ENCODE results near the gene ADCY1.

Gene ADCY1

DNA sequence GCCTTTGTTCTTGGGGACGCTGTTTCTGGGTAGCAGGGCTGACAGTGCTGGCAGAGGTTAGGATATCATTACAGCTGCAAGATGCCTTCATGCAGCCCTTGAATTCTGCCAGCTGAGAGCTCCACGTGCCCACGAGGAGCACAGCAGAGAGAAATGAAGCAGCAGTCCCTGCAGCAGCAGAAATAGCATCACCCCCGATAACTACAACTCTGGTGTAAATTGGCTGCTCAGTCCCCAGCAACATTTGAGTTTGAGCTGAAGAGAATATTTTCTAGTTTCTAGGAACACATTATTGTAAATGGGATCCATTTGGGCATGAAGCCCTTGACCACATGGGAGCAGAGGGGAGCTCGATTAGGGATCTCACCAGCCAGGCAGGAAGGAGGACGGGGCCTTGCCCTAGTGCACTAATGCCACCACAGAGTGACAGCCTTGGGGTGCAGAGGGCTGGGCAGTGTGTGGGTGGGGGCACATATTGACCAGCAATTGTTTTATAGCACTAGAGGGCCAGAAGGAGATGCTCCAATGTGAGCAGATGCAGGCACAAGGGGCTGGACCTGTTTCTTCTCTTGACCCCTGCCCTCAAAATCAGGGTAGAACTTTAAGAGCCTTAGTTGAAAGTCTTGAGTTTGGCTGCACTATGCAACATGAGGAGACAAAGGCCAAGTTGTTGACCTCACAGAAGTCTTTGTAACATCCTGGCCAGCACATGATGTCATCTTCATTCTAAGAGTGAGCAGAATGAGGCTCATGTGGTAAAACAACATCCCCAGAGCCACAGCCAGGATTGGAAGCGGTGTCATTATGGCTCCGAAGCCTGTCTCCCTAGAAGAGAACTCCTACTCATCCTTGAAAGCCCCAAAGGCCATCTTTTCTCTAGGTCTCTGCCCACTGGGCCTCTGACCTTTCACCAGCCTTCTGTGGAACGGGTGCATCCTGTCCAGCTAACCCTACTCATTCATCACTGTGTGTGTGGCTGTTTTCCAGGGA, 52.6 kb downstream of the ADCY1 start:
- no peak for DNase-seq

DNA sequence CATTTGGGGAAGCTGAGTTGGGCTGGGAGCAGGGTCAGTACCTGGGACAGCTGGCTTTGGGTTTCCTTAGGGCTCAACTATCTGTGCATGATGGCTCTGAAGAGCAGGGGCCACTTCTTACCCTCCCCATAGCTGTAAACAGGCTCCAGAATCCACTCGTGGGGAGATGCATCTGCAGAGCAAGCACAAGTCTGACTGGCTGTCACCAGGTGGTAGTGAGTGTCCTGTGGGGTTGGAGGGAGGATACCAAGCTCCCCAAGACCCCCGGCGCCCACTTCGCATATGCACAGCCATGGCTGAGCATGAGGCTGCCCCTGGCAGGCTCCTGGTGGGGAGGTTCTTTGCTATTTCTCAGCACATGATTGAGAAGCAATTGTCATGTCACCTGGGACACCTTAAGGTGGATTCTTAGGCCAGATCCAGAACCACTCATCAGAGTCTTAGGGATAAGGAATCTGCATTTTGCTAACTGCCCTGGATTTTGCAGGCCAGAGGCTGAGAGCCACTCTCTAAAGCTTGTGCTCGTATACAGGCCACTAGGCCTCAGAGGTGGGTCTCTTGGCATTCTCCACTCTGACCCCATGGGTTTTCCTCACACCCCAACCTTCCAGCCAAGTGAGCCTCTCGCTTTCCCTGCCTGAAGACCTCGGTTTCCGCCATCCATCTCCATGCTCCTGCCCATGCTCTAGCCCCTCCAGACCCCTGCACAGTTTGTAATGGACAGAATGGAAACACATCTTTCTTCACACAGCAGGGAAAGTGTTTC, 53.7 kb downstream of the ADCY1 start:
- no peak for DNase-seq

DNA sequence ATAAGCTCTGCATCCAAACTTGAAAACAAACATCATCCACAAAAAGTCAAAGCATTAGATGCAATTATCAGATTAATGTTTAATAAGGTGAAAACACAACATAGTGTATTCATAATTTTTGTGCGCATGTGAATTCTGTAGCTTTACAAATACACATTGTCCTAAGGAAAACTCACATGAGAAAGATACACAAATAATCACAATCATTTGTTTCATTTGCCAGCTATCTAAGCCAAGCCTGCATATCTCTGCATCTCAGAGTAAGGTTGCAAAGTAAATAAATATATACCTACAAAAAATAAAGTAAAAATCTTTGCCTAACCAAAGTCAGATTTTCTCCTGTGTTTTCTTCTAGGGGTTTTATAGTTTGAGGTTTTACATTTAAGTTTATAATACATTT, 57.4 kb downstream of the ADCY1 start:
- no peak for DNase-seq

DNA sequence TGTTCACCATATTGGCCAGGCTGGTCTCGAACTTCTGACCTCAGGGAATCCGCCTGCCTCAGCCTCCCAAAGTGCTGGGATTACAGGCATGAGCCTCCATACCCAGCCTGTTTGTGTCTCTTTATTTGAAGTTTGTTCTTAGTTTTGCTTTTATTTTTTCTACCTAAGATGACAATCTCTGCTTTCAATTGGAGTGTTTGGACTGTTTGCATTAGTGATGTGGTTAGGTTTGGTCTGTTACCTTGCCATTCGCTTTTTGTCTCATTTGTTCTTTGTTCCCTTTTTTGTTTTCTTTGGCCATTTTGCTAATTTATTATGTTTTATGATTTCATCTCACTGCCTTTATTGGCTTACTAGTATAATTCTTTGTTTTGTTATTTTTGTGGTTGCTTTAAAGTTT, 62.6 kb downstream of the ADCY1 start:
- no peak for DNase-seq

DNA sequence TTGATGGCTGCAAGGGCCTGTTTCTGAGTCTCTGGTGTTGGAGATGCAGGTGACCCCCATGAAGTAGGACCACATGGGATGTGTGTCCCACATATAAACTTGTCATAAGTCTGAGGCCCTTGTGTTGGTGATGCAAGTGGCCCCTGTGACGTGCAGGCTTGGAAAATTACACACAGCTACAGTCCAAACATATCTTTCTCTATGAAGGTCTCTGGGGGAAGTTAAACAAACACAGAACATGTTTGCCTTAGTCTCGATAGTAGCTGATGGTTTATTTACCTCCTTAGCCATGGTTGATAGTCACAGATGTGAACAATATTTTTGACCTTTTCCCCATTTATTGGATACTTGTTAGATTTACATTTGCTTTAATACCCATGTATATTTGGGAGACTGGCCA, 64.7 kb downstream of the ADCY1 start:
- DNase-seq = no peak

DNA sequence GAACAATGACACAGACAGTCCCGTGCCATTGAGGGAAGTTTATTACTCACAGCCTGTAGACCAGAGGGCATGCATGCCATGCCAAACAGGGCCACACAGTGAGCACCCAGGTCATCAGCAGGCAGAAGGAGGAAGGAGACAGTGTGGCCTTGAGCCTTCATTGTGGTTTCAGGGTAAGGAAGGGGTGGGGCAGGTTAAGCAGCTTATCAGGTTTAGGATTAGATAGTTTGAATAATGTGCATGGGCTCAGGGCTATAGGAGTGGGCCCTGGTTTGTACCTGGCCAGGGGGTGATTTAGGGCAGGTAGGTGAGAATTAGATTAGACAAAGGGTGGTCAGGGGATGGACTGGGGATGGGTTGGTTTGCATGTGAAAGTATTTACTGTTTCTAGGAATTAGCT, 67.9 kb downstream of the ADCY1 start:
- no peak for DNase-seq

DNA sequence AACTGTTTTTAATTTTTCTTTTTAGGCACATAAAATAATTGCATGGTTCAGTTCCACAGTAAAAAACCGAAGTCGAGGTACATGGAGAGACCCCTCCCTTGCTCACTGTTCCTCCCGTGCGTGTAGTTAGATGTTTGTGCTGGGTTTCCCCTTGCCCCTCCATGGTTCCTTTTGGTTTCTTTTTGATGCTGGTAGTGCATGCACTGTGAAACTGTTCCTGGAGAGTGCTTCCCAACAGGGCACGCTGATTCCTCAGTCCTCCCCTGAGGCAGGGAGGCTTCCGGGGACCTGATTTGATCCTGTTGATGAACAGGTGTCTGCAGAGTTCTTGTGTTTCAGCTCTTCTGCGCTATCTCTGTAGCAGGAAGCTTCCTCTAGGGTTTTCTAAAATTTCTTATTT, 69.5 kb downstream of the ADCY1 start:
- no peak for DNase-seq

DNA sequence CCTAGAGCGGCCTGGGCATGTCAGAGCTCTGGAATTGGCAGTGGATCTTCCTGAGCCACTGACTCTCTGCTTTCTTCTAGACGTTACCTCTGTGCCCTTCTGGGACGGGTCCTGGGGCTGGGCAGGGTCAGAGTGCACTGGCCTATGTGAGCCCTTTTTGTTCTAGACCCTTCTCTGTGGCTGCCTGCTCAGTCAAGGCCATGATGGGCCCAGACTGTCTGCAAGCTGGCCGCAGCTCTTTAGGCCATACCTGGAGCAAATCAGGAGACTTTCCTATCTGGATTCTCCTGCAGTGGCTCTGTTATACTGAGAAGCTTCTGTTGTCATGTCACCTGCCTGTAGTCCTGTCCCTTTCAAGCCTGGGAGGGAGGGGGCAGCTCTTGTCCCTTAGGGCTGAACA, 70.1 kb downstream of the ADCY1 start:
- no peak for DNase-seq

DNA sequence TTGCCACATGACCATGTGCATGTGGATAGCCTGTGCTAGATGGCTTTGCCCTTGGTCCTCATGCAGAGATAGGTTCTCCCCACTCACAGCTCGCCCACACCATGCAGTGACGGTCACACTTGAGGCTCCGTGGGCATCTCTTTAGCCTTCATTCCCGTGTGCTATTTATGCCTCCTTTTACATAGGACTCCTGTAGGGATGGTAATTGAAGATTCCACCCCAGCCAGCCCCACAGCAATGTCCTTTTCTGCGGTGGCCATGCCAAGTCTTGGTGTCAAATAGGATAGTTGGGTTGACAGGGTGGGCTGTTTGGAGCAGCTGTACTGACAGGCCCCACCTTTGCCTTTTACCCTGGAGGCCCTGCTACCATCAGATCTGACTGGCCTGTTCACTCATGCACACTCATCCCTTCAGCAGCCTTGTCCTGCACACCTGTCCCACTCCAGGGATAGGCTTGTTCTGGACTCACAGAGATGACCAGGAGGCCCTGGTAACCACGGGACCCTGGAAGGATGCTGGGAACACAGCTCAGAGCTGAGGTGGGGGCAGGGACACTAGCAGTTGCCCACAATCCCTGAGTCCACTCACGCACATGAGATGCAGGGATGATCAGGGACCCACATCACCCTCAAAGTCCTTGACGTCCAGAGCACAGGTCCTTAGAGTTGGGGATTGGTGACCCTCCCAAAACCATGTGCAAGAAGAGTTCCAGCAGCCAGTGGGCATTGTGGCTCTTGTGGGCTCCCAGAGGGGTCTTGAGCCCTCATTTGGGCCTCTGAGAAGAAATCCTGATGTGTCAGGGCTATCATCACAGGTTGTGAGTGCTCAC, 71.2 kb downstream of the ADCY1 start:
- no peak for DNase-seq

DNA sequence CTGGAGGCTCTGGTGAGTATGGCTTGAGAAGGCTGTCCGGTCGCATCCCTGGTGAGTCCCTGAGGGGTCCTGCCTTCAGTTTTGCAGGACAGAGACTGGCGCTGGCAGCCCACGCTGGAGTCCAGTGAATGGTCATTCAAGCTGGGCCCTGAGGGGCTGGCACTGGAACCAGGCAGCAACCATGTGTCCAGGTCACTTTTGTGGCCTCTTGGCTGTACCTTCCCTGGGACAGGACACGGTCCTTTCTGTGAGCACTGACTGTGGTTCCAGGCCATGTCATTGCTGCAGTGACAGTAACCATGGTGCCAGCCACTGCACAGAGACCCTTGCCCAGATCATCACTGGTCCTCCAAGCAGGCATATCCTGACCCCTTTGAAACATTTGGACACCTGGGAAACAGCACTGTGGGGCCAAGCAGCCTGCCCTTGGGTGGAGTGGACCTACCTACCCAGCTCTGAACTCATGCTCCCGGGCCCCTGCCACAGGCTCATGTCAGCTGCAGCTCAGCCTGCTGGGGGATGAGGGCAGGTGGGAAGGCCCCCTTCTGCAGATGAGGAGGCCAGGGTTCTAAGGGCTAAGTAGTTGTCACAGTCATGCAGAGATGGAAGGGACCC, 72.1 kb downstream of the ADCY1 start:
- DNase-seq = no peak

DNA sequence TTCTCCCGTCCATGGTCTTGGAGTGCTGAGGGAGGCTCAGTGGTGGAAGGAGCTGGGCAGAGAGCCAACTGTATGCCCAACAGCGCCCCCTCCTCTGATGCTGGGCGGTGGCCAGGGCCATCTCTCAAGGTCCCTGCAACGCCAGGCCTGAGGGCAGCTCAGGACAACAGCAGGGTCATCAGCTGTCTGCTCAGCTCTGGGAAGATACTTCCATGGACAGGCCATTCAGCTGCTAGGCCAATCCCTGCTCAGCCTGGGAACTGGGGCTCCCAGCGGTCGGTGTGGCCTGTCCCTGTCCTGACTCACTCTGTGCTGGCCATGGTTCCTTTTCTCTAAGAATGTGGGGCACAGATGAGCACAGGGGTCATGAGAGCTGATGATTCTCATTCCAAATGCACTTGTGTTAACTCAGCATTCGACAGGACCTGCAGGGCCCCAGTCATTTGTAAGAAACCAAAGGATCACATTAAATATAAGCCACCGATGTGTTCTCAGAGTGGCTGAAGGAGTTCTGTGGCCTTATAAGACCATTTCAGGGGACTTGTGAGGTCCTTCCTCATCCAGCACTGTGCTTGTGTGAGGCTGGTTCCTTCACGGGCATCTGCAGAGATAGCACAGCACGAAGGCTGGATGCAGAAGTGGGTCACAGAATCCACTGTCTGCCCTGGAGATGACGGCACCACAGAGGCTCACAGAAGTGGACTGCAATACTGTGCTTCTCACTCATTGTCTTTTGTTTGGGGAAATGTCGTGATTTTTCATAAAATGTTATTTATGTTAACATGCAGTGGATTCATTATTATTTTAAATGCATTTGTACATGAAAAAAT, 73.0 kb downstream of the ADCY1 start:
- DNase-seq = no peak

DNA sequence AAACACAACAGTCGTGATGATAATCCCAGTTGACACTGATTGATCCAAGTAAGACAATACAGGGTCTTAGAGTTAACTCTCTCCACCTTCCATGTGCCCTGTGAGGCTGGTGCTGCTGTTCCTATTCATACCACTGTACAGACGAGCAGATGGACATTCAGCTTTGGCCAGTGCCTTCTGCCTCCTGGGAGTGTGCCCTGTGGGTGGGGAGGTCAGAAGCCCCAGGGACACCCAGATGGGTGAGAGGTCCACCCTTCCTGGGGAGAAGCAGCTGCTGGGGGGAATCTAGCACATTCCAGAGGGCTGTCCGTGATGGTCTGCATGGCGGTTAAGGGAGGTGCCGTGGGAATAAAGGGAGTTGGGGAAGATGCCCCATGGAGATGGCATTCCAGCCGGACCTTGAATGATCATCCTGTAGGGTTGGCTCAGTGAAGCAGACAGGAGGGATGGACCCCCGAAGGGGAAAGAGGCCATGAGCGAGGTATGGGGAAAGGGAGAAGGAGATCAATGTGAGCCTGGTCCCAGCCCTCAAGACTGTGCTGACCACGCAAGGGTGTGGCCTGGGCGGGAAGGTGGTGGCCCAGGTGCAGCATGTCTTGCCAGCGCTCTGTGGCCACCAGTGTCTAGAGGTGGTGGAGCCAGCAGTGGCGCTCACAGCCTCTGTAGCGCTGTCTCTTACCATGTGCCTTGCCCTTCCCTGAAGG, 74.0 kb downstream of the ADCY1 start:
- no peak for DNase-seq

DNA sequence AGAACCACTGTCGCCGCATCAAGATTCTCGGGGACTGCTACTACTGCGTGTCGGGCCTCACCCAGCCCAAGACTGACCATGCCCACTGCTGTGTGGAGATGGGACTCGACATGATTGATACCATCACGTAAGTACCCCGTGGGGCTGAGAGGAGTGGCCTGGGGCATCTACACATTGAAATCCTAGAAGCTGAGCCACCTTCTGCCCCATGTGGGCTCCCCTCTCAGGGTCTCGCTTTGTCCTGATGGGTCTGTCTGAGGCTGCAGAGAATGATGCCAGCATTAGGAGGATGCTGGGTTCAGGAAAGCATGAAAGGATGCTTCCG, 74.5 kb downstream of the ADCY1 start:
- DNase-seq = no peak

DNA sequence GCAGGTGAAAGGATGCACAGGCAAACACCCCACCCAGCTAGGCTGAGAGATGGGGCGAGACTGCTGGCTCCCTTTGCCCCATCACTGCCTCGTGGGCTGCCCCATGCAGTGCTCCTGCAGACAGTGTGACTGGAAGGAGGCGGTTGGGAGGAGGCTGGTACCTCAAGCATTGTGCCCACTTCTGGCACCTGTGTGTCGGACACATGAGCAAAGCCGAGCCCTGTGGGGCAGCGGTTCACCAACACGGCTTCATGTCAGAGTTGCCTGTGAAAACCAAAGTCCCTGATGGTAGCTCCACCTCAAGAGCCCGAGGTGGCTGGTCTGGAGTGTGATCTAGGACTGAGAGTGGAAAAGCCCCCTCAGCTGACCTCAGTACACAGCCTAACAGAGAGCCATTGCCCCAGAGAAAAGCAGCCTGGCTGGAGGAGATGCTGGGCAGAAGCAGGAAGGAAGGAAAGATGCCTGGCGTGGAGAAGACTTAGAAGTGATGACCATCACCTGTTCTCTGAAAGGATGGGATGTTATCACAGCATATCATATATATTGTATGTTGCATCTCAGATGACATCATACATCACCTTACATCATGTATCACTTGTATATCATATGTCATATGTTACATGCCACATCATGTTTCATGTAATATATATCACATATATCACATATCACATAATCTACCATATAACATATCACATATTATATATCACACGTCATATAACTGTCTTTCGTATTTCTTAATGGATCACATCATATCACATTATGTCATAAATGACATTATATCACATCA, 75.6 kb downstream of the ADCY1 start:
- no peak for DNase-seq

DNA sequence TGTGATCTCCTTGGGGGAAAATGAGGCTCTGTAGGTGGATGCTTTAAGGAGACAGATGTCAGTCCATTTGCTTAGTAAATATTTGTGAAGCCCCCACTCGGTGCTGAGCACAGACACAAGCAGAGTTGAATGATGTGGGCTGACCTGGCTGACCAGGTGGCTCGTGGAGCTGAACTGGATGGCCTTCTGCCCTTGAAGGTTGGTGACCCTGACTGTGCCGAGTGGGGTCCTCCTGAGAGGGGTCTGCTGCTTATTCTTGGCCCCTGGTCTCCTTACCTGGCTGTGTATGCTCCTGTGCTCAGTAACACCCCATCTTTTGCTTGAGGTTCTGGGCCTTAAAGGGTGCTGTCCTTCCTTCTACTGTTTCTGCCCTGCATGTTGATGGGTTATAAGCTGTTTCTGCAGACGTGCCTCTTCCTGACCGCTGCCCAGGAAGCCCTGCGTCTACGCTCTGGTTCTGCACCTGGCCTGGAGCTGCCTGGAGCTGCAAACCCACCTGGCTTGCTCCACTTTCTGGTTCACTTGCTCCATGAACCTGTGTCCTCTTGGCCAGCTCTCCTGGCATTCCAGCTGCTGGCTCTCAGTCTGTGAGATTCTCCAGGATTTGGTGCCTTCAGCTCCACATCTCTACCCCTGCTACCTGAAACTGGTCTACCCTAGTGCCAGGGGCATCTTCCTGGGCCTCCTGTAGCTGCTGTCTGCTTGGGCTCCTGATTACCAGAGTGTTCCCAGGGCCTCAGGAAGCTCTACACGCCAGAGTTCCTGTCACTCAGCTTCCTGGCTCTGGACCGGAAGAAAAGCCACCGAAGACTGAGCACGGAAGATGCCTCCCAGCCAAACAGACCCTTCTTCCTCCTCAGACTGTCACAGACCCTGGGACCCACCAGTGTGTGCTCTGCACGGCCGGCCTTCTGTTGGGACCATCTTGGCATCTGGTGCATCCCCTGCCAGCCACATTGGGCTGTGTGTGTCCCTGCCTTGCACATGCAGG, 76.5 kb downstream of the ADCY1 start:
- no peak for DNase-seq

DNA sequence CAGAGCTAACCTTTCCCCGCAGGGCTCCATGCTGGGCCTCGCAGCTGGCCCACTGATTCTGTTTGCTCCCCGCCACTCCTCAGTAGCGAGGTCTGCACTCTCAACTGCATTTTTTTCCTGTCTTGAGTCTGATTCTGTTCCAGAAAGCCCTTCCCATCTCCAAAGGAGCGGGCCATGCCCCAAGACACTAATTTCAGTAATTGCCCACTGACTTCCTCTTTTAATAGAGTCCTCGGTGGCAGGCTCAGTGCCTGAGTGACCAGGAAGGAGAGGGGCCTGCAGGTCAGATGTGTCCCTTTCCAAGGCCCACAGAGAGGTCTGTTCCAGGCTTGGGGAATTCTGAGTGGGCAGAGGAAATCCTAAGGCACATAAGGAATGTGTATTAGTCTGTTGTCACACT, 77.4 kb downstream of the ADCY1 start:
- no peak for DNase-seq

DNA sequence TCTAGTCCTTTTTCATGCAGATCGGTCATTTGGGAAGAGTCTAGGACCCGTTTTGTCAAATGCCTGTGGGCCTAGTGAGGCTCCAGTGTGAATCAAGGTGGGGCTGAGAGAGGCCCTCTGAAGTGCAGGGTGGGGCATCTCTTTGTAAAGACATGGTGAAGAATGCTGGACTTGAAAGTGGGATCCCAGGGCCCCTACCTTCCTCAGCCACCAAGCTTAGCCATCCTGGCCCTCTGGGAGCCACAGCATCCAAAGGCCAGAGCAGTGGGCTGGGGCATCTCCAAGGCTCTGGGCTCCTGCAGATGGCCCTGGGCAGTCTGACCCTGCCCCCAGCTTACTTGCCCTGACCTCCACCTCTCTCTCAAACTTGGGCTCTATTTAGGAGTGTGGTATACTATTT, 78.5 kb downstream of the ADCY1 start:
- DNase-seq = no peak

DNA sequence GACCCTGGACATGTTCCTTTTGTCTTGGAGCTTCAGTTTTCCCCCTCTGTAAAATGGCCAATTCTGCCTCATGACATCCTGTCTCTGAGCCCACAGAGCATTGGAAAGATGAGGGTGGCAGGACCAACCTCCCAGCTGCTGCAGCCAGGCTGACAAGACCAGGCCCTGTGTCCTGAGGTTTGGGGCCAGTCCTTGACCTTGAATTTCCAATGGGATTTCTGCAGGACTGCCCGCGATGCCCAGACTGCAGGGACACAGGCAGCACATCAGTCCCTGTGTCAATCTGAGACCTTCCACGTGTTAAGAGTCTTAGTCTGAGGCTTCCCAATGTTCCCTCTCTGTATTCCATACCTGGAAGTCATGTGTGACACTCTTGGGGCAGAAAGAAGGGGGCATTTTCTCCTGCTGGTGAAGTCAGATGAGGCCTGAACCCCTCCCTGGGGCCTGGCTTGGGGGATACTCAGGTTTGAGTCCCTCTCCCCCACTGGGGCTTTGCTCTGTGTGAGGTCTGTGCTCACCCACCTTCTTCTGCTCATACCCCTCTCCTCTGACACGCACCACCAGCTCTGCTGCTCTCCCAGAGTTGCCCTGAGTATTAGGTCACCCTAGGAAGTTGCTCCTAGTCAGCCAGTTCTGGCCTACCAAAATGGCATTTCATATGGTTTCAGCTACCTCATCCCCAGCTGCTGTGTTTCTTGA, 79.2 kb downstream of the ADCY1 start:
- DNase-seq = no peak

DNA sequence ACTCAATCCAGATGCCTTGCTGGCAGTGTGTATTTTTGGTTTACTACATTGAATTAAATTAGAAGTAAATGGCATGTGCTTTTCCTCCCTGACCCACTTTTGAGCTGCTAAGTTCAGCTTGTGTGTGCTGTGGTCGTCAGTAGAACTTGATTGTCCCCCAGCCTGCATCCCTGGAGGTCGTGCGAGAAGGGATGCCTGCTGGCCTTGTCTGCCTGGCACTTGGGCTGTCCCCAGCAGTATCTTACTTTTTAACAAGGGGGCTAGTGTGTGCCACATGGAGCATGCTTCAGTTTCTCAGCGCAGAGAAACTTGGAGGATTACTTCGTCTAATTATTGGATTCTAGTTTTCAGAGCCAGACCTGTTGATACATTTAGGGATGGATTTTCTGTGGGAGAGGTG, 80.2 kb downstream of the ADCY1 start:
- DNase-seq = no peak

Data from stimulated activated CD4-positive, alpha-beta T cell treated with anti-CD3 and anti-CD28 coated beads, Interleukin-15, amount 100 ng/mL, for 24 hours (primary cell).